Measurements from ENCODE around the gene TEC.

TEC gene

DNA sequence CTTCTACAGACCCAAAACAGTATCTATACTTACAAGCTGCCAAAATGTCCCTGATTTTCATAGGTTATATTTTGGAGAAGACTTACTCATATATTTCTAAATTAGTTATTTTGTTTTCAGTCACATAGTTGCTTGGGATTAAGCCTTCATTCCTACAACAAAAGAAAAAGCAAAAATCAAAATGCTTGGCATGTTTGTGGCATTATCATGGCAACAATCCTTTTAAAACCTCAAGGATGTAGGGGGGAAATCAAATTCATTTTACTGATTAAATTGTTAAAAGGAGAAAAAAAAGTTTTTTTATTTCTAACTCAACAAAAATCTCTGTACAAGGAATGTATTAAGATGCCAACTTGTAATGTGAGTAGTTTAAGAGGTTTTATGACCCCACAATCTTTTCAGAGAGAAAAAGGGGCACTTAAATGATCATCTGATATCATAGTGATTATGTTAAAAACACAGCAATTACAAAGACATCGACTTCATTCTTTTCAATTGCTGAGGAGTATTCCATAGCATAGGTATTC, 159.1 kb downstream of the TEC start:
- TF ChIP-seq, protein P1, sequence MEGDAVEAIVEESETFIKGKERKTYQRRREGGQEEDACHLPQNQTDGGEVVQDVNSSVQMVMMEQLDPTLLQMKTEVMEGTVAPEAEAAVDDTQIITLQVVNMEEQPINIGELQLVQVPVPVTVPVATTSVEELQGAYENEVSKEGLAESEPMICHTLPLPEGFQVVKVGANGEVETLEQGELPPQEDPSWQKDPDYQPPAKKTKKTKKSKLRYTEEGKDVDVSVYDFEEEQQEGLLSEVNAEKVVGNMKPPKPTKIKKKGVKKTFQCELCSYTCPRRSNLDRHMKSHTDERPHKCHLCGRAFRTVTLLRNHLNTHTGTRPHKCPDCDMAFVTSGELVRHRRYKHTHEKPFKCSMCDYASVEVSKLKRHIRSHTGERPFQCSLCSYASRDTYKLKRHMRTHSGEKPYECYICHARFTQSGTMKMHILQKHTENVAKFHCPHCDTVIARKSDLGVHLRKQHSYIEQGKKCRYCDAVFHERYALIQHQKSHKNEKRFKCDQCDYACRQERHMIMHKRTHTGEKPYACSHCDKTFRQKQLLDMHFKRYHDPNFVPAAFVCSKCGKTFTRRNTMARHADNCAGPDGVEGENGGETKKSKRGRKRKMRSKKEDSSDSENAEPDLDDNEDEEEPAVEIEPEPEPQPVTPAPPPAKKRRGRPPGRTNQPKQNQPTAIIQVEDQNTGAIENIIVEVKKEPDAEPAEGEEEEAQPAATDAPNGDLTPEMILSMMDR (conservative IDR thresholded peaks at IDR 0.05), result no peak
- H3K27ac ChIP-seq, result no peak overlapping the region

- no peak overlapping the region for H3K27ac ChIP-seq
- TF ChIP-seq, protein P1 (conservative IDR thresholded peaks at IDR 0.05), result peak; percentile 92
Observed at GRCh38 chr4:48109413-48110263, 160.0 kb downstream of the TEC start.

GRCh38 chr4:48108309-48109073, 161.1 kb downstream of the TEC start:
- TF ChIP-seq, protein P1 (conservative IDR thresholded peaks at IDR 0.05), result no peak
- H3K27ac ChIP-seq, result no peak overlapping the region

DNA sequence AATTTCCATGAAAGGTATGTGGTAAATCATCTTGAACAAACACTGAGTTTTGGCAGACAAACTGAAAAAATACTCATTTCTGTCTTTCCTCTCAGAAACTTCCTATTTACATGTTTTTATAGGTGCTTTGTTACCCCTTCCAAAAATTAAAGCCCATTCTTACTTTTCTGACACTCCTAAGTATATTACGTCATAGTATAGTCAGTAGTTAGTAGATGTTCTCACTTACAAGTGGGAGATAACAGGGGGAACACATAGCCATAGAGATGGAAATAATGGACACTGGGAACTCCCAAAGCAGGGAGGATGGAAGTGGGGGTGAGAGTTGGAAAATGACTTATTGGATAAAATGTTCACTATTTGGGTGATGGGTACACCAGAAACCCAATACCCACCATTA, 164.4 kb downstream of the TEC start:
- H3K27ac ChIP-seq, result no peak overlapping the region
- TF ChIP-seq, protein P1 (conservative IDR thresholded peaks at IDR 0.05), result no peak

GRCh38 chr4:48103483-48104139, 166.0 kb downstream of the TEC start:
- H3K27ac ChIP-seq, result no peak overlapping the region
- TF ChIP-seq, protein P1 (conservative IDR thresholded peaks at IDR 0.05), result no peak

DNA sequence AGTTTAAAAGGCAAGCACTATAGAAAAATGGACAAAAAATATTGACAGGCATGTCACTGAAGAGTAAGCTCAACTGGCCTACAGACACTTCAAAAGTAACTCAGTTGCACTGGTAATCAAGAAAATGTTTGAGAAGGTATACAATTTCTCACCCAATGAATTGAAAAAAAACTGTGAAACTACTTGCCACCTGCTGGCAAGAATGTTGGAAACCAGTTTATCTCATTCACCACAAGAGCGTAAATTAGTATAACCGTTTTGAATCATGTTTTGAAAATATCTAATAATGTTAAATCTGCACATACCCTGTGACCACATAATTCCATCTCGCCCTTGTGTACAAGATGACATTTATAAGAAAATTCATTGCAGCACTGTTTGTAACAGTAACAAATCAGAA, 167.3 kb downstream of the TEC start:
- TF ChIP-seq, protein P1 (conservative IDR thresholded peaks at IDR 0.05), result peak; percentile 21
- no peak overlapping the region for H3K27ac ChIP-seq

DNA sequence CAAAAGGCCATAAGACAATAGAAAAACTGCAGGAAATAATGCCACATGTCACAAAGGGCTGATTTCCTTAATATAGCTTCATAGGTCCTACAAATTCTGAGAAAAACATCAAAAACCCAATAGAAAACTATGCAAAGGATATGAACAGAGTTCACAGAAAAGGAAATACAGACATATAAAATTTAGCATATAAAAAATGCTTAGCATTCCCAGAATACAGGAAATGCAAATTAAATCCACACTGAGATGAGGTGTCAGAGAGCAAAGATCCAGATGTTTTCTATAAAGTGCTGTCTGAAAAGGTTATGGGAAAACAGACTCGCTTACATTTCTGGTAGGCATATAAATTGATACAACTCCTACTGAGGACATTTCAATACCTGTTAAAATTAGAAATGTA, 169.4 kb downstream of the TEC start:
- H3K27ac ChIP-seq, result no peak overlapping the region
- TF ChIP-seq, protein P1 (conservative IDR thresholded peaks at IDR 0.05), result no peak
